NCI-H1092 (cell line): ENCODE results near the gene TOGARAM1.

Source experiments
- DNase-seq: peaks from one replicate; lab custom pipeline; 2025; lab: John Stamatoyannopoulos, UW

The TOGARAM1 gene

GRCh38 chr14:45084946-45085346 lies 123.0 kb downstream of the TOGARAM1 start:
- no peak for DNase-seq

GRCh38 chr14:45089813-45090212 lies 127.8 kb downstream of the TOGARAM1 start:
- DNase-seq = no peak

GRCh38 chr14:45091710-45092109 lies 129.7 kb downstream of the TOGARAM1 start:
- no peak for DNase-seq

DNA sequence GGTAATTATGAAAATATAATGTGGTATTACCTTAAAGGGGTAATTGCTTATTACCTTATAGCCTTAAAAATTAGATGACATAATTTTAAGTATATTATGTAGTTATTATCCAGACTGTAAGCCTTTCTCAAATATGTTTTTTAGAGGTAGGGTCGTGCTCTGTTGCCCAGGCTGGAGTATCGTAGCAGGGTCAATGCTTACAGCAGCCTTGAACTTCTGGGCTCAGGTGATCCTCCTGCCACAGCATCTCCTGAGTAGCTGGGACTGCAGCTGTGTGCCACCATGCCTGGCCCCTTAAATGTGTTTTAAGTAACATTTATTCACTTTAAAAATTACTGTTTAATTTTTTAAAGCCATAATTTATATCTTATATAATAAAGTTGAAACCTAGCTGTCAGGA lies 132.3 kb downstream of the TOGARAM1 start:
- no peak for DNase-seq

GRCh38 chr14:45095143-45095542 lies 133.2 kb downstream of the TOGARAM1 start:
- no peak for DNase-seq

DNA sequence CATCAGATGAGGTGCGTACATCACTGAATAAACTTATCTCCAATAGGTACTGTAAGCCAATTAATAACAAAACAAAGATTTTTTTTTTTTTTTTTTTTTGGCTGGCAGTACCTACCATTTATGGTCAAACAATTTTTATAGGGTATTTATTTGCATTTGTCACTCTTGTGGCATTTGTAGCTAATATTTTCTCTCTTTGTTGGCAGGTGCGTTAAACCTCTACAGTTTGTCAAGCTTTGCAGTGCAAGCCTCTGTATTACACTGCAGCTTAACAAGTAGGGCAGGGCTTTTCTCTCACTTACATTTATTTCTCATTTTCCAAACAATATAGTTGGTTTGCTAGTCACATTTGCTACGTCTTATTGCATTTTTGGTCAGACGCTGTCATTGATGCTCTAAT lies 134.2 kb downstream of the TOGARAM1 start:
- no peak for DNase-seq

GRCh38 chr14:45103806-45104205 lies 141.8 kb downstream of the TOGARAM1 start:
- DNase-seq = no peak

GRCh38 chr14:45104561-45104960 lies 142.6 kb downstream of the TOGARAM1 start:
- no peak for DNase-seq

DNA sequence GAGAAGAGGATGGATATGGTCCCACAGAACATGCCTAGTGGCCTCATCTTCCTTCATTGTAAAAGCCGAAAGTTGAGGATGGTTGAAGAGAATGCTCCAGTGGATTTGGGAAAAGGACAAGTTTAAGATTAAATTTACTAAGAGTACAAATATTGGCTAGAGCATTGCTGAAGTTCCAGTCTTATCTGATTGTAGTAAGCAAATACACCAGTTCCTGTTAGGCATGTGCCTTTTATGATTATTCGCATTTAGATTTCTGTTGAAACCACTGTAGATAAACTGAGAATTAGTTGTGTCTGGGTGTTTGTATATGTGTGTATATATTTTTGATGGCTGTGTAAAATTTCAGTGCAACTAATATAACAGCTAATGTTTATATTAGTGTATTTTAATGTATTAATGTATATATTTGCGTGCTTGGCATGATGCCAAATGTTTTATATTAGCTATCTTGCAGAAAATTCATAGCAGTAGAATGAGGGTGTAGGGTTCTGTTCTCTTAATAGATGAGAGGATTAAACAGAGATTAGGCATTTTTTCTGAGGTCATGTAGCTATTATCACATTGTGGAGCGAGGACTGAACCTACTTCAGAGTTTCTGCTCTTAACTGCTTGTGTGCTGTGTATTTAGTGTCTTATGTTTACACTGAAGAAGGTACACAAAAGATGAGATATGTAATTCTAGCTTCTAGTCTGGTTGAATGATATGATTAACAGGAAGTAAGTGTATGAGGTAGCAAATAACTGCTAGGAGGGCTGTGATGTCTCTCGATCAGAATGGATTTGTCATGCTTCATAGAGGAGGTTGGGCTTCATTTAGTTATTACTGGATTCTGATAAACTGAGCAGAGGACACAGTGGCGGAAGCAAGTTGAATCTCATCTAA lies 151.1 kb downstream of the TOGARAM1 start:
- no peak for DNase-seq

- DNase-seq = no peak
Observed at GRCh38 chr14:45114327-45114726, 152.3 kb downstream of the TOGARAM1 start.

- no peak for DNase-seq
Observed at GRCh38 chr14:45118594-45118993, 156.6 kb downstream of the TOGARAM1 start.

- DNase-seq = no peak
Observed at GRCh38 chr14:45120096-45120495, 158.1 kb downstream of the TOGARAM1 start.

GRCh38 chr14:45123271-45123670 lies 161.3 kb downstream of the TOGARAM1 start:
- no peak for DNase-seq
